ENCODE measurements around the gene HMGCR. TPM values are rescaled to one million over a fixed set of nuclear protein-coding genes. Genes with fewer than 3 reads are reported as not detected.
A peak's percentile ranks its signal among the peaks of the same experiment; 100 is the strongest.

The HMGCR gene
- total RNA-seq, 1 experiment from 2014 or later, result 47.7 TPM

GRCh38 chr5:75349663-75350062 is 12.6 kb downstream of the HMGCR start:
- no peak for DNase-seq (ENCODE audit: unreplicated experiment)
- intact Hi-C loops (cut with micrococcal nuclease), result no loop called here
- Mint-ChIP-seq H3K36me3 (ENCODE audit: insufficient read depth, unreplicated experiment) (peaks cover 100% of the 10 kb centered on the region), H3K27ac (ENCODE audit: low read depth, unreplicated experiment) (no peak overlapping the region), H3K4me3 (ENCODE audit: unreplicated experiment) (no peak overlapping the region), H3K9me3 (ENCODE audit: unreplicated experiment) (no peaks in the 10 kb centered on the region), H3K4me1 (ENCODE audit: insufficient read depth, unreplicated experiment) (no peaks in the 10 kb centered on the region), H3K27me3 (ENCODE audit: insufficient read depth, unreplicated experiment) (no peaks in the 10 kb centered on the region)
- ChIA-PET POLR2A (interaction anchor here (0.5 to 3.7 kb wide), 7 partner anchors 9 to 583 kb away, joined by 3 to 15 read pairs (median 6); partner anchors contain the start of genes GFM2, HMGCR and NSA2), CTCF (interaction anchor here (1.8 kb wide), 1 partner anchor 8 kb away, joined by 6 read pairs; no protein-coding TSS in a partner anchor)
- TF ChIP-seq CTCF (IDR thresholded peaks at IDR 0.05; ENCODE audit: unreplicated experiment), result no peak
- BruUV-seq (replicated peaks), result no TSS peak

GRCh38 chr5:75351139-75351926 is 14.3 kb downstream of the HMGCR start:
- intact Hi-C loops (cut with micrococcal nuclease), result no loop called here
- ChIA-PET CTCF (interaction anchor here (0.9 to 1.8 kb wide), 2 partner anchors 10 to 187 kb away, joined by 3 to 6 read pairs; no protein-coding TSS in a partner anchor), POLR2A (interaction anchor here (0.5 to 3.7 kb wide), 8 partner anchors 8 to 24 kb away, joined by 3 to 15 read pairs (median 5); partner anchors contain the start of gene HMGCR)
- Mint-ChIP-seq H3K27me3 (ENCODE audit: insufficient read depth, unreplicated experiment) (no peaks in the 10 kb centered on the region), H3K9me3 (ENCODE audit: unreplicated experiment) (no peaks in the 10 kb centered on the region), H3K36me3 (ENCODE audit: insufficient read depth, unreplicated experiment) (peaks cover 100% of the 10 kb centered on the region), H3K4me1 (ENCODE audit: insufficient read depth, unreplicated experiment) (no peaks in the 10 kb centered on the region), H3K4me3 (ENCODE audit: unreplicated experiment) (no peak overlapping the region), H3K27ac (ENCODE audit: low read depth, unreplicated experiment) (no peak overlapping the region)
- no peak for DNase-seq (ENCODE audit: unreplicated experiment)
- TSS peak; percentile 34 for BruUV-seq (replicated peaks)
- no peak for TF ChIP-seq CTCF (IDR thresholded peaks at IDR 0.05; ENCODE audit: unreplicated experiment)

- peaks cover 99% of the 10 kb centered on the region for H3K36me3 Mint-ChIP-seq (ENCODE audit: insufficient read depth, unreplicated experiment)
- no peak for DNase-seq (ENCODE audit: unreplicated experiment)
- ChIA-PET POLR2A (interaction anchor here (1.5 to 3.7 kb wide), 4 partner anchors 9 to 18 kb away, joined by 3 to 24 read pairs (median 4); partner anchors contain the start of gene HMGCR), CTCF (interaction anchor here (0.9 to 1.2 kb wide), 2 partner anchors 14 to 119 kb away, joined by 3 to 6 read pairs; partner anchors contain the start of gene ANKRD31)
- H3K27ac Mint-ChIP-seq (ENCODE audit: low read depth, unreplicated experiment), result no peak overlapping the region
- BruUV-seq (replicated peaks), result no TSS peak
- no peaks in the 10 kb centered on the region for H3K4me1 Mint-ChIP-seq (ENCODE audit: insufficient read depth, unreplicated experiment)
- no peak for TF ChIP-seq CTCF (IDR thresholded peaks at IDR 0.05; ENCODE audit: unreplicated experiment)
- no peaks in the 10 kb centered on the region for H3K27me3 Mint-ChIP-seq (ENCODE audit: insufficient read depth, unreplicated experiment)
- intact Hi-C loops (cut with micrococcal nuclease), result no loop called here
- no peaks in the 10 kb centered on the region for H3K9me3 Mint-ChIP-seq (ENCODE audit: unreplicated experiment)
- no peak overlapping the region for H3K4me3 Mint-ChIP-seq (ENCODE audit: unreplicated experiment)
Measured at GRCh38 chr5:75355236-75355635, 18.2 kb downstream of the HMGCR start.

GRCh38 chr5:75356719-75357118 is 19.7 kb downstream of the HMGCR start:
- Mint-ChIP-seq H3K27me3 (ENCODE audit: insufficient read depth, unreplicated experiment) (no peaks in the 10 kb centered on the region), H3K4me3 (ENCODE audit: unreplicated experiment) (no peak overlapping the region), H3K4me1 (ENCODE audit: insufficient read depth, unreplicated experiment) (no peaks in the 10 kb centered on the region), H3K36me3 (ENCODE audit: insufficient read depth, unreplicated experiment) (peaks cover 99% of the 10 kb centered on the region), H3K9me3 (ENCODE audit: unreplicated experiment) (no peaks in the 10 kb centered on the region), H3K27ac (ENCODE audit: low read depth, unreplicated experiment) (no peak overlapping the region)
- CTCF ChIA-PET, result interaction anchor here (0.6 to 0.7 kb wide), 2 partner anchors 25 to 614 kb away, joined by 4 read pairs; no protein-coding TSS in a partner anchor
- POLR2A ChIA-PET, result interaction anchor here (3.7 kb wide), 1 partner anchor 15 kb away, joined by 24 read pairs; no protein-coding TSS in a partner anchor
- no peak for TF ChIP-seq CTCF (IDR thresholded peaks at IDR 0.05; ENCODE audit: unreplicated experiment)
- DNase-seq (ENCODE audit: unreplicated experiment), result no peak
- intact Hi-C loops (cut with micrococcal nuclease), result no loop called here
- no TSS peak for BruUV-seq (replicated peaks)
